ENCODE results near the gene ELFN1. TPM values are rescaled to one million over a fixed set of nuclear protein-coding genes. Genes with fewer than 3 reads are reported as not detected.

Gene ELFN1
- total RNA-seq, 1 donor from 2014 or later = 12.3 TPM

DNA sequence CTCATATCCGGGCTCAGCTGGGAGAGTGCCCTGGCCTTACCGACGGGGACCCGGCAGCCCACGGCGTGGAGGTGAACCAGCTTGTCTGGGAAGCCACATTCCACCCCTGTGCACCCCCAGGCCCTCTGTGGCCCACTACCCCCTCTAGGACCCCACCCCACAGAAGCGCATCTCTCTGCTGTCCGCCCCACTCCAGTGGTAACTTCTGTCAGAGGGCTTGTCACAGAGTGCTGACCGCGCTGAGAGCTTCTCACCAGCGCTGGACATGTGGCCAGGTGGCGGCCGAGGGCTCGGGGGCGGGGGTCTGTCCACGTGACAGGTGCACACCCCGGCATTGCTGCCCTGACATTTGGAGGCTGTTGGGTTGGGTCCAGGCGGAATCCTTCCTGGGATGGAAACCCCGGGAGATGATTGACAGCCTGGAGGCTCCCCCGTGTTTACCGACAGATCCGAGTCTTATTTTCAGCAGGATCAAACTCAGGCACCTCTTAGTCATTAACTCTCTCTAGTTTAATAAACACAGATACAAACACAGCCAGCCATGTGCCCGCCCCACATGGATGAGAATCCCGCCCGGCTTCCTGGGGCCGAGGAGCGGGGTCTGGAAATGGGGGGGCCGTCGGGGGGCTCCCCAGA lies 5.1 kb downstream of the ELFN1 start:
- Mint-ChIP-seq H3K36me3 (ENCODE audit: insufficient read depth) (no peaks in the 10 kb centered on the region), H3K9me3 (ENCODE audit: low read depth) (no peaks in the 10 kb centered on the region), H3K4me1 (ENCODE audit: low read depth) (no peaks in the 10 kb centered on the region), H3K27me3 (no peaks in the 10 kb centered on the region), H3K27ac (no peak overlapping the region), H3K4me3 (ENCODE audit: low read depth) (no peak overlapping the region)
- TF ChIP-seq, protein P1, sequence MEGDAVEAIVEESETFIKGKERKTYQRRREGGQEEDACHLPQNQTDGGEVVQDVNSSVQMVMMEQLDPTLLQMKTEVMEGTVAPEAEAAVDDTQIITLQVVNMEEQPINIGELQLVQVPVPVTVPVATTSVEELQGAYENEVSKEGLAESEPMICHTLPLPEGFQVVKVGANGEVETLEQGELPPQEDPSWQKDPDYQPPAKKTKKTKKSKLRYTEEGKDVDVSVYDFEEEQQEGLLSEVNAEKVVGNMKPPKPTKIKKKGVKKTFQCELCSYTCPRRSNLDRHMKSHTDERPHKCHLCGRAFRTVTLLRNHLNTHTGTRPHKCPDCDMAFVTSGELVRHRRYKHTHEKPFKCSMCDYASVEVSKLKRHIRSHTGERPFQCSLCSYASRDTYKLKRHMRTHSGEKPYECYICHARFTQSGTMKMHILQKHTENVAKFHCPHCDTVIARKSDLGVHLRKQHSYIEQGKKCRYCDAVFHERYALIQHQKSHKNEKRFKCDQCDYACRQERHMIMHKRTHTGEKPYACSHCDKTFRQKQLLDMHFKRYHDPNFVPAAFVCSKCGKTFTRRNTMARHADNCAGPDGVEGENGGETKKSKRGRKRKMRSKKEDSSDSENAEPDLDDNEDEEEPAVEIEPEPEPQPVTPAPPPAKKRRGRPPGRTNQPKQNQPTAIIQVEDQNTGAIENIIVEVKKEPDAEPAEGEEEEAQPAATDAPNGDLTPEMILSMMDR (IDR thresholded peaks at IDR 0.05; ENCODE audit: unreplicated experiment) = no peak
- DNase-seq (ENCODE audit: low spot score, unreplicated experiment) = no peak

- Mint-ChIP-seq H3K9me3 (ENCODE audit: low read depth) (no peaks in the 10 kb centered on the region), H3K4me3 (ENCODE audit: low read depth) (no peak overlapping the region), H3K27me3 (no peaks in the 10 kb centered on the region), H3K36me3 (ENCODE audit: insufficient read depth) (no peaks in the 10 kb centered on the region), H3K27ac (no peak overlapping the region), H3K4me1 (ENCODE audit: low read depth) (no peaks in the 10 kb centered on the region)
- TF ChIP-seq, protein P1 (IDR thresholded peaks at IDR 0.05; ENCODE audit: unreplicated experiment) = no peak
- no peak for DNase-seq (ENCODE audit: low spot score, unreplicated experiment)
Measured at GRCh38 chr7:1675673-1676549, 5.8 kb downstream of the ELFN1 start.

DNA sequence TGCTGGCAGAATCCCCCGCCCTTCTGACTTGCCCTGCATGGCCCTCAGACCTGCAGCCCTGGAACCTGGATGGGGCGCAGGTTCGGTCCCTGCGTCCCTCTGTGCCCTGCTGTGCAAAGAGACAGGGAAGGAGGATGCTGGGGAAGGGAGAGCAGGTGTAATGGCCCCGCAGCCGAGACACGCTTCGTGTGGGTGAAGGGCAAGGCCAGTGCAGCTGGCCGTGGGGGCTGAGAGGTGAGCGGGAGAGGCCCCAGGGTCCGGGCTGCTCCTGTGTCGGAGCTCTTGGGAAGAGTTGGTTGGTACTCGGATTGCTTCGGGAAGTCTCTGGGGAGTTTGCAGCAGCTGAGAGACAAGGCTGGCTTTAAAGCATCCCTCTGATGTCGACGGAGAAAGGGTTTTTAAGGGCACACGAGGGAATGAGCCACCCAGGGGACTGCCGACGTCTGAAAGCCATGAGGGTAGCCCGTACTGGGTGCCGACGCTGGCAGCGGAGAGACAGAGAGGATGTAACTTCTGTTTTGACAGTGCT lies 6.5 kb downstream of the ELFN1 start:
- H3K36me3 Mint-ChIP-seq (ENCODE audit: insufficient read depth) = peaks cover 2% of the 10 kb centered on the region
- no peak overlapping the region for H3K27ac Mint-ChIP-seq
- DNase-seq (ENCODE audit: low spot score, unreplicated experiment) = no peak
- peaks cover under 1% of the 10 kb centered on the region for H3K9me3 Mint-ChIP-seq (ENCODE audit: low read depth)
- H3K4me3 Mint-ChIP-seq (ENCODE audit: low read depth) = no peak overlapping the region
- TF ChIP-seq, protein P1 (IDR thresholded peaks at IDR 0.05; ENCODE audit: unreplicated experiment) = no peak
- H3K27me3 Mint-ChIP-seq = no peaks in the 10 kb centered on the region
- H3K4me1 Mint-ChIP-seq (ENCODE audit: low read depth) = no peaks in the 10 kb centered on the region

DNA sequence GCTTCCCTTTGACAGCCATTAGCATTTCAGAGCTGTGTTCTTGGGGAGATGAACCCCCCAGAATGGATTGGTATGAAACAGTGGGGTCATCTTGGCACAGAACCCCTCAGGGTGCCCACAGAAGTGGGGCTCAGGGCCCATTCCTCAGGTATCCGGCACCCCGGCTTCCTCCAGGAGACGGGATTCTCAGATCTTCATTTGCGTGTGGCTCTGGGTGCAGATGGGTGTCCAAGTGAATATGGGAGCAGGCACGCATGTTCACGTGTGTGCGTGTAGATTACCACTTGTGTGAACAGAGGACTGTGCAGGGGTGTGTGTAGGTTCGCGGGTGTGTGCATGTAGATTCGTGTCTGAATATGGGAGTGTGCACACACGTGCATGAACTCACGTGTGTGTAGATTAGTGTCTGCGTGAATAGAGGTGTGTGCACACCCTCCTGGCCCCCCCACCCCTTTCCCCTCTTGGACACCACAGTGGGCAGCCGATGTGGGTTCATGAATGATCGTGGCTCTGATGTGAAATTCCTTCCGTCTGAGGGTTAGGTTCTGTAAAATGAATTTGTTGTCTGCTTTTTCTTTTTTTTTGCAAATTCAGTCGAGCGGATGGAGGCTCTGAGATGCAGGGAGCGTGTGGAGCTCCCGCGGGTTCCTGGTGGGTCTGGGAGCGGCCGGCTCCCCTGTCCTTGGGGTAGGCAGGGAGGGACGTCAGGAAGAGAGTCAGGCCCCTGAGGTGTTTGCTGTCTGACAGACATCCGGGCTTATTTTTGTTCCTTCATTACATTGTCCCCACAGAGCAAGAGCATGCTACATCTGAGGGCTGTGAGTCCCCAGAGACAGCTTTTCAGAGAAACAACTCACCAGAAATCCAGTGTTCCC lies 7.4 kb downstream of the ELFN1 start:
- TF ChIP-seq, protein P1 (IDR thresholded peaks at IDR 0.05; ENCODE audit: unreplicated experiment) = no peak
- Mint-ChIP-seq H3K4me1 (ENCODE audit: low read depth) (no peaks in the 10 kb centered on the region), H3K9me3 (ENCODE audit: low read depth) (peaks cover 6% of the 10 kb centered on the region), H3K27me3 (no peaks in the 10 kb centered on the region), H3K4me3 (ENCODE audit: low read depth) (no peak overlapping the region), H3K36me3 (ENCODE audit: insufficient read depth) (peaks cover 2% of the 10 kb centered on the region), H3K27ac (no peak overlapping the region)
- no peak for DNase-seq (ENCODE audit: low spot score, unreplicated experiment)

Measured in progenitor cell of endocrine pancreas (in vitro differentiated cells).